ENCODE results near the gene TNS3.
"Not testable (repeated sequence)": the region's sequence is repeated elsewhere in the genome, so short reads cannot be mapped to it uniquely, and the experiment has no call there.

Gene TNS3

DNA sequence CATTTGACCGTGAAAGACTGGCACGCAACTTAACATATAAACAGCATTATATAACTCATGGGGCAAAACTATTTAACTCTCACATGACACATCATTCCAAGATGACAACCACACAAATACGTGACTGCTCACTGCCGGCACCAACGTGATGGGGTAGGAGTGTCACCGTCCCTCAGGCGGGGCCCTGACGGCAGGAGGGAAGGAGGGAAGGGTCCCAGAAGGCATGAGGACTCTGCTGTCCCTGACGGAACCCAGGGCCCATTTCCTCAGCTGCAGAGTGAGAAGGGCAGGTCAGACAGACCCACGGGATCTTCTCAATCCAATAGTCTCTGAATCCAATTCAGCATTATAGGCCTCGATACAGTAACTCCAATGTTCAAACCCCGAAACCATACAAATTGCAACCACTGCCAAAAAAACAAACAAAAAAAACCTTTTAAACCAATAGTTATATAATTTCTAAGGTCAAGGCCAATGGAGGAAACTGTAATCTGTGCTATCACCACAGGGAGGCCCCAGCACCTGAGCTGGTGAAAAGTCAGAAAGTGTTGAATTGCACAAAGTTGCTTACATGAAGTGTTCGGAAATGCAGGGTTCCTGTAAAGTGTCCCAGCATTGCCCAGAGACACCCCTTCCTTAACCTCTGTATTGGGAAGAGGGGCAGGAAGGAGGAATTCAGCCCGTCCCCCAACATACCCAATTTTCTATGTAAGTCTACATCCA lies 137.4 kb downstream of the TNS3 start:
- DNase-seq, result no peak

DNA sequence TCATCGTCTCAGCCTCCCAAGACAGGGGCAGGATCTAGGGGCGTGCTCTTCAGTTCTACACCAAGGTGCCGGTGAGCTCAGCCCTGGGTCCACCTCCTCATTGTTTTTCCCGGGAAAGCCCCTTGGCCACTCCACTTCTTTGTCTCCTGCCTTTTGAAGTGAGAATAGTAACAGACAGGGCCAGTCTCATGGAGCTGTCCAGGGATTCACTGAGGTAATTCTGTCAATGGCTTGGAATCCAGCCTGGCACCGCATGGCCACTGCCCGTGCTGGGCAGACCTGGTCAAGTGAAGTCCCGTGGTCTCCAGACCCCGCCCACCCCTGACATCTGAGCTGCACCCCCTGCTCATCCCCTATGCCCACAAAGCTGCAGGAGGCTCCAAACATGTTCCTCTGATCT lies 138.9 kb downstream of the TNS3 start:
- no peak for DNase-seq

DNA sequence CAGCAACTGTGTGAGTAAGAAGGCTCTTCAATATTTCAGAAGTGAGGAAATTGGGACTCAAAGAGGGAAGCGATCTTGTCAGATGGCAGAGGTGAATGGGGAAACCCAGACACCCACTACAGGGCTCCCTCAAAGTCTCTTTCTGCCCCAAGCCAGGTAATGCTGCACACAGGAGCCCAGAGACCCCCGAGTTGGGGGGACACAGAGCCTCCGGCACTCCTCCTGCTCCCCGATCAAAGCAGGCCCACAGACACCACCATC lies 139.4 kb downstream of the TNS3 start:
- DNase-seq, result no peak

DNA sequence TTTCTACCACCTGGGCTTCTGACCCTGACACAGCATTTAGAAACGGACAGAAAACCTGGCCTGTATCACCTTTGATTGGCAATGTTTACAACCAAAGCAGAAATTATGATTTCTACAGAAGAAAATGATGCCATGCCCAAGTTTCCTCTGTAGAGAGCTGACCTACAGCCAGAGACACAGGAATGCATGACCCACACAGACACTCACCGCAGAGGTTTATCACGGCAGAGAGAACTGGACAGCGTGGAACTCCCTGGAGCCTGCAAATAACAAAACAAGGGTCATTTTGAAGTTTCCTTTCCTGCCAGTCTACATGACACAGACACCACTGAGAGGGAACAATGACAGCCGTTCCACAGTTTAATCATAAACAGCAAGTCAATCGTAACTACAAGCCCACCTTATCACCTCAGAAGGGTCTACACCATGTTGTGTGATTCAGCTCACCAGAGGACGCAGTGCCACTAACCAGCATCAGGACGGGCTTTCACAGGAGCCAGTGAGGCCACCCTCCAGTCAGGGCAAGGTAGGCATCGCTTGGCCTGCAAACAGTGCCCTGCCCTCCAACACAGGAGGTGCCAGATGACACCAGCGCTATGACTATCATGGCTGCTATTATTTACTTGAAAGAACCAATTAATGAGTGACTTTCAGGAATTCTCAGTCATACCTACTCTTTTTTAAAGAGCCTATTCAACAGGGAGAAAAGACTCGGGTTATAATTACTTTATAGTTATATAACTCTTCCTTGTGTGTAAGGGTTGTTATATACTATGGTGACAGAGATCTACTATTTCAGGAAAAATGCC lies 139.9 kb downstream of the TNS3 start:
- no peak for DNase-seq

DNA sequence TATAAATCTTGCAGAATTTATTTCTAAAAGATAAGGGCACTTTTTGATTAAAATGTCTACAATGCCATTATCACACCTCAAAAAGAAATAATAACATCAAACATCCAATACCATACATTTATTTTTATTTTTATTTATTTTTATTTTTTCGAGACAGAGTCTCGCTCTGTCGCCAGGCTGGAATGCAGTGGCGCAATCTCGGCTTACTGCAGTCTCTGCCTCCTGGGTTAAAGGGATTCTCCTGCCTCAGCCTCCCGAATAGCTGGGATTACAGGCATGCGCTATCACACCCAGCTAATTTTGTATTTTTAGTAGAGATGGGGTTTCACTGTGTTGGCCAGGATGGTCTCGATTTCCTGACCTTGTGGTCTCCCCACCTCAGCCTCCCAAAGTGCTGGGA lies 140.9 kb downstream of the TNS3 start:
- not testable (repeated sequence) for DNase-seq

DNA sequence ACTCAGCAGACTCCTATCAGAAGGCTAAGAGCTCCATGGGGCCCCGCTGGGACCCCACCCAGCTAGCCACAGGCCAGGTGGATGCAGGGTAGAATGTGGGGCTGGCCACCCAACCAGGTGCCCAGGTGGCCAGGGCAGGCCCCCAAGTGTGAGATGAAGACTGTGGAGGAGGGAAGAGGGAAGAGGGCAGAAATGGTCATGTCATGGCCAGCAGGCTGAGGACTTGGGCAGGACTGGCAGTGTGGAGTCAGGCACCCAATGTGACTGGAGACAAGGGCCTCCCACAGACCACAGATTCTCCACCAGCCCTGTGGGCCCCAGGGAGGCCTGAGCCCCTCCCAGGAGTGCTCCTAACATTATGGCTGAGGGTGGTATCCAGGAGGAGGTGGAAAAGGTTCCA lies 141.6 kb downstream of the TNS3 start:
- no peak for DNase-seq

DNA sequence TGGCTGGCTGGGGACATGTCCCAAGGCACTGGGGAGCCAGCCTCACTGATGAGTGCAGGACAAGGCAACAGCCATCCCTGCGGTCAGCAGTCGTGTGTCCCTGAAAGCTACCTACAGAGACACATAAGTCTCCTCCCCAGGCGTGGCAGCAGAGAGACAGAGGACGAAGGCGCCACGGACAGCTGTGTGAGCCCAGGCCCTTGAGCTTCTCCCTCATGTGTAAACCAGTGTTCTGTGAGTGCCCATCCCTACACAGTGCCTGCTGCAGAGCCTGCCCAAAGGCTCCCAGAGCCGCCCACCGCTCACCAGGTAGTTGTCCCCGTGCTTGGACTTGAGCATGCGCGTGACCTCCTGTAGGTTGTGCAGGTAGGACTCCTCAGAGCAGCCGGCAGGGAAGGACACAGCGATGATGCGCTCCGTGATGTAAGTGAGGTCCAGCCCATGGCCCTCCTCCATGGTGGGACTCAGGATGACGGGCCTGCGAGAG lies 142.7 kb downstream of the TNS3 start:
- DNase-seq, result no peak

DNA sequence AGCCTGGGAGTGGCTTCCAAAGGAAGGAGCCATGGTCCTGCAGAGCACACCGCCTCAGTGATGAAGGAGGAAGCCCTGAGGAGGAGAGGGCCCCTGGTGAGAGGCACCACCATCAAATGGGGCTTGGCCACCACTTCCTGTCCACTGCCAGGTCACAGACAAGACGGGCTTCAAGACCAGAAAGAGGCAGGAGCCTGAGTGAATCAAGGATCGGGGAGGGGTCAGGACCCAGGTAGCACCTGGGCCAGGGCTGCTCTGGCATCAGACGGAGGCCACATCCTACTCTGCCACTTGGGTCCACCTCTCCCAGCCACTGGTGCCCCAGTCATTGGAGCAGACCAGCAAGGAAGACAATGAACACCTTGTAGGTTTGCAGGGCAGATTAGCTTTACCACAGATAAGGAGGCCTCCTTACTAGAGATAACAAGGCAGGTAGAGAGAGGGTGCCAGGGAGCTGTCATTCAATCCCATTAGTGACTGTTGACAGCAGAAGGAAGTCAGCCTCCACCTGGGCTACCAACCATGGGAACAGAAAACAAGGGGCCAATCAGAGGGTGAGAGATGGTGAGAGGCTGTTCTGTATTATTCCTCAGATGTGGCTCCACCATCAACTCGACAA lies 143.4 kb downstream of the TNS3 start:
- no peak for DNase-seq

DNA sequence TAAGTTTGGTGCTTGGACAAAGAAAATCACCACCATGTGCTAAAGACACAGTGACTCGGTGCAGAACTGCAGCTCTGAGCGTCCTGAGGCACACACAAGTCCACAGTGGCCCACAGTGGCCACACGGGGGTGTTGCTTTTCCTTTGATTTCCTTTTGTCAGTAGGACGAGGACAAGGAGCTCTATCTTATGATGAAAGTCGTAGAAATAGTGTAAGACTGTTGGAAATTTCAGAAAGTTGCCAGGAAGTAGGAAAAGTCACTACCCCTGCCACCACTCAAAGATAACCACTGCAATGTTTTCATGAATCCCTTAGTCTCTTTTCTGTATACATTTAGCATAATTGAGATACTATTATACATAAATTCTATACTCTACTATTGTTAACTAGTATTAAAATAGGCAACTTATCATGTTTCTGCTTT lies 146.0 kb downstream of the TNS3 start:
- no peak for DNase-seq

DNA sequence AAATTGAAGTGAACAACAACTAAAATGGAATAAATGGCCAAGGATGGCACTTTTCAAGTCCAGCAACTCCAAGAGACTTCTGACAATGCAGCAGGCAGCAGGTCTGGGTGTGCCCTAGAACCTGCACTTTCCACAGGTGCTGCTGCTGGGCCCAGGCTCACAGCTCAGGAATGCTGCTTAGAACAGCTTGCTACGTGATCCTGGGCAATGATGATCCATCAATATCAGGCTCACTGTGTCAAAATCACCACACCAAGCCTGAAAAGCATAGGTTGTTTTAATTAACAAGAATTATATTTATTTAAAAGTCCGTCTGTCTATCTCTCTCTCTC lies 148.4 kb downstream of the TNS3 start:
- no peak for DNase-seq

DNA sequence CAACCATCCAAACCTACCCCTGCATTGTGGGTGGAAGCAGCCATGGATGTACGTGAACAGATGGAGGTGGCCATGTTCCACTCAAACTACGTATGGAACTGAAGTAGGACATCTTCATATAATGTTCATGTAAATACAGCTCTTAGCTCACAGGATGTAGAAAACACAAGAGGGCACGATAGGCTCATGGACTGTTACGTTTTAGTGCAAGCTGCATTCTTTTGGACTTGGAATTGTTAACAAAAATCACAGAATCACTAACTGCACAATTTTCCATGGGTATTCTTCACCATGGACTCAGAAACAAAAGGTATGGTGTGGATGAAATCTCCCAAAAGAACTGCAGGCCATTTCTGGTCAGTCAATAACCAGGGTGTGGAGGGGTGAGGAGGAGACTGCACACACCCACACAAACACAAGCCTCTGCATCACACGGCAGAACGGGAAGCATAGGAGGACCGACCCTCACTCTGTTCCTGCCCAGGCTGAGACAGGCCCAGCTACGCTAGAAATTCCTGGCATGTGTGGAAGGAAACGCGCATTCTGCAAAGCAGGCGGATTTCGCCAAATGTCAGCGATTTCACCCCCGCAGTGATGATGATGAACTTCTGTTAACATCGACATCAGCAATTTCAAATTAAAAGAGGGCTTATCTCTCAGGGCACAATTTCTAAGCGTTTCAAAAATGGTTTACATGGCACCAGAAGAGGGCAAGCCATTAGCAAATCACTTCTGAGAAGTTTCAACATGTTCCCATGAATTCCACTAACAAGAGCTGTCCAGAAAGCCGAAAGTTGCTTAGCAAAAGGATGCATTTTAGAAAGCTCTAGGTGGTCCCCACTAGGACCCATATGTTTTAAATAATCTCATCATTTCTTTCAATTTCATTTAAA lies 149.0 kb downstream of the TNS3 start:
- DNase-seq, result no peak

DNA sequence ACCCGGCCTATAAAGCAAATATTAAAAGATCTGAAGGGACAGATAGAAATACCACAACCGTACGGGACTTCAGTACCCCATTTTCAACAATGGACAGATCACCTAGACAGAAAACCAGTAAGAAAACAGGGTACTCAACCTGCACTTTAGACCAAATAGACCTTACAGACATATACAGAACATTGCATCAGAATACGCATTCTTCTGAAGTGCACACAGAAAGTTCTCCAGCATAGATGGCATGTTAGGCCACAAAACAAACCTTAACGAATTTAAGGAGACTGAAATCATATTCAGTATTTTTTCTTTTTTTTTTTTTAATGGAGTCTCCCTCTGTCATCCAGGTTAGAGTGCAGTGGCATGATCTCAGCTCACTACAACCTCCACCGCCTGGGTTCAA lies 151.5 kb downstream of the TNS3 start:
- DNase-seq, result no peak

DNA sequence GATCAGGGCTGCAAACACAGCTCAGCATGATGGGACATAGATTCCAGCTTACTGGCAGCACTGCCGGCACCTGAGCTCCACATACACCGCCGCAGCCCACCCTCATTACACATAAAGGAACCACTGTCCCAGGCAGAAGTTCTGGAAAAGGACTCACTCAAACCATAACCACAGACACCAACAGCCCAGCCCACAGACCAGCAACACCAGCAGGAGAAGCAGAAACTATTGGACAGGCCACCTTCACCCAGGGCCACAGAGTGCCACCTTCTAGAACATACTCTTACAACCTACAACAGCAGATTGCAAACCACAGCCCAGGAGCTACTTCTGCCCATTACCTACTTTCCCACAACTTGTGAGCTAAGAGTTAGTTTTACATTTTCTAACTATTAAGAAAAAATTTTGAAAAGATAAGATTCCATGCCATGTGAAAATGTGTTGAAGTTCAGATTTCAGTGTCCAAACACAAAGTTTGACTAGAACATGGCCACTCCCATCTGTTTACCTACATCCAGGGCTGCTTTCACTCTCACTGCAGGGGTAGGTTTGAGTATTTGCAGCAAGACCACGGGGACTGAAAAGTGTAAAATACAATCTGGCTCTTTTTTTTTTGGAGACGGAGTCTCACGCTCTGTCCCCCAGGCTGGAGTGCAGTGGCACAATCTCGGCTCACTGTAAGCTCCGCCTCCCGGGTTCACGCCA lies 153.0 kb downstream of the TNS3 start:
- no peak for DNase-seq

DNA sequence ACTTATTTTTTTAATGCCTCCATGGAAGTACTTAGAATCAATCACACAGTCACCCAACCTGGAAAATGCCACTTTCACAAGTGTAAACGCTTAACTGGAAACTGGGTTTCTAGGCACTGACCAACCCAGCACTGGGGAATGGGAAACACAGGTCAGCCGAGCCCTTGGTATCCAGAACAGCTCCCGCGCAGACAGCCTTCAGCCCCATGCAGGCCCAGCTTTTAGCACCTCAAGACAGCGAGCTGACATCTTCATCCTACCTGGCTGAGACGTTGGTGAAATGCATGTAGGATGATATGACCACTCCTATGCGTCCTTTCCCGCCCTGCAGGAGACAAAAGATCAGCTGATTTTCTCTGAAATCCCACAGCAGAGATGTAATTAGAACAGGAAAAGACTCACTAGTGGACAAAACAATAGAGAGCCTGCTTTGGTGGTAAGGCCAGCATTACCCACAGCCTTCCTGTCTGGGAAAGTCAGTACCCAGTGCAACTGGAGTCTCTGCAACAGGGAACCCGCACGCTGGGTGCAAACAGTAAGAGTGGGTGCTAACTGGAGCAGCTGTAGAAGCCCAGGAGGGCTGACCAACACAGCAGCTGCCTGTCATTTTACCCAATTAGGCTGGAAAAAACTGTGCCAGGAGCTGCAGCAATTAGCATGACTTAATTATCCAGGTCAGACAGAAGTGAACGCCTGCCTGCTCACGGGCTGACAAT lies 153.7 kb downstream of the TNS3 start:
- DNase-seq, result no peak

DNA sequence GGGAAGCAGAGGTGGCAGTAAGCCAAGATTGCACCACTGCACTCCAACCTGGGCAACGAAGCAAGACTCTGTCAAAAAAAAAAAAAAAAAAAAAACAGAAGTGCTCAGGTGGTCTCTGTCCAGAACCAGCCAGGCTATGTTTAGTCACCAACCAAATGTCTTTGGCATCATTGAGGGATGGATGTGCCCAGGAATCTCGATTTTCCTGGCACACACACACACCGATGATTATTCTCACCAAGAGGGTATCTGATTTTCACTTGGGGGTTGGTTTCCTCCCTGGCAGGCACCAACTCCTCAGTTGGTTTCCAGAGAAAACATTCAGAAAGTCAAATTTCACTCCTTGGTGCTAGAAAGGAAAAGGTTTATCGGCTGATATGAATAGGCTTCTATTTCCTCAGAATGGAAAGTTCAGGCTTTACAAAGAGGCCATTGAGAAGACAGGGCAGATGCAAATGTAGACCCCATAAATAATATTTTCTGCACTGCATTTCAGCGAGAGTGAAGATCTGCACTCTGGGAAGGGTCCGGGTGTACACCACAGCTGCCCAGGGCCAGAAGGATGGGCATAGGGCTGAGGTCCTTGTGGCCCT lies 154.8 kb downstream of the TNS3 start:
- no peak for DNase-seq

DNA sequence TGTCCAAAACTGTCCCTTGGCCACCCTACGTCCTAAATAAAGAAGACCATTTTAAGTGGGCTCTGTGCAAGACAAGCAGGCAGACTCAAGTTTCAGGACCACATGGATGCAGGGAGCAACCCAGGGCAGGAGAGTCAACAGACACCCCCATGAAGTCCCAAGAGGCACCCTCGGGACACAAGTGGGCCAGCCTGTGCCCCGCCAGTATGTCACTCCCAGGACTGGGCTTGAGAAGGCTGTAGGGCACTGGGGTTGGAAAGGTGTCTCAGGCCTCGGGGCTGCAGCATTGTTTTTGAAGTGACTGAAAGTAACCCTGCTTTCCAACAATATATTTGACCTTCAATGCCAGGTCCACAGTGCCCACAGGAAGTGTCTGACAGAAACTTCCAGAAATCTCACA lies 157.4 kb downstream of the TNS3 start:
- no peak for DNase-seq

DNA sequence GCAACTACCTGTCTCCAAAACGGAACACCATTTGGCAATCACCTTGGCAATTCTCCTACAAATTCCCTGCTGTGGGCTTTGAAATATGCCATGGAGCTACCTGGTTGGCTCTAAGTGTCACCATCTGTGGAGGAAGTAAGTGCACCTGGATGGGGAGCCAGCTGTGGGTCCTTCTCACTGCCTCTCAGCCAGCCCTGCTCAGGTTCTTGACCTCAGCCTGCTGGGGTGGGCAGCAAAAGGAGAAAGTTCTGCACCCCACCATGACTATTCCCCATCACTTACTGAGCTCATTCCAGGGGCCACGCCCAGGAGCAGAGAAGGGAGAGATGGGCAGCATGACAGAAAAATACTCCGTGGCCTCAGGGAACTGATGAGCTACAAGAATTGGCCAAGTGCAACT lies 158.7 kb downstream of the TNS3 start:
- no peak for DNase-seq

DNA sequence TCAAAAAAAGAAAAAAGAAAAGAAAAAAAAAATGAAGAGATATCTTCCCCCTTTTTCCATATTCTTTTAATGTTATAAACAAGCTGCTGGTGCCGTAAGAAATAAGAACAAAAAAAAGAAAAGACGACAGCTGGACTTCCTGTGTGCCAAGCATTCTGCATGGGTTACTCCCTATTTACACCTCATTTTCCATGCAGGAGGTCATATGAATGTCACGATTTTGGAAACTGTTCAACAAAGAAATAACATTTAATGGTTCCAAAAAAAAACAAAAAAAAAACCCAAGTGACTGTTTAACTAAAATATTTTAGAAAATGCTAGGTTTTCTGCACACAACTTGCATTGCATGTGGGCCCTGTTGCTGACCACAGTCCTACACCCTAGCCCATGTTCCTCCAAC lies 159.3 kb downstream of the TNS3 start:
- DNase-seq, result no peak

DNA sequence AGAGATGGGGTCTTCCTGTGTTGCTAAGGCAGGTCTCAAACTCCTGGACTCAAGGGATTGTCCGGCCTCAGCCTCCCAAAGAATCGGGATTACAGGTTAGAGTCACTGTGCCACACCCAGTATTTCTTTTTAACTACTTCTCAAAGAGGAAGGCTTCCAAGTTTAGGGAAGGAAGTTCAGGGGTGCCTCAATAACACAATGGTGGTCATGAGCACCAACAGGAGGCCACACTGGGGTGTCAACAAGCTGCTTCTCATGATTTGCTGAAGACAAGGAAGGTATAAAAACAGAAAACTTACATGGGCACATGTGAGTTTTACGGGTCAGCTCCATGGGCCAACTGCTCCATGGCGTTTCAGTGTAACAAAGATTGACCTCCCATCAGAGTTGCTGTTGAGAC lies 160.5 kb downstream of the TNS3 start:
- DNase-seq, result no peak

DNA sequence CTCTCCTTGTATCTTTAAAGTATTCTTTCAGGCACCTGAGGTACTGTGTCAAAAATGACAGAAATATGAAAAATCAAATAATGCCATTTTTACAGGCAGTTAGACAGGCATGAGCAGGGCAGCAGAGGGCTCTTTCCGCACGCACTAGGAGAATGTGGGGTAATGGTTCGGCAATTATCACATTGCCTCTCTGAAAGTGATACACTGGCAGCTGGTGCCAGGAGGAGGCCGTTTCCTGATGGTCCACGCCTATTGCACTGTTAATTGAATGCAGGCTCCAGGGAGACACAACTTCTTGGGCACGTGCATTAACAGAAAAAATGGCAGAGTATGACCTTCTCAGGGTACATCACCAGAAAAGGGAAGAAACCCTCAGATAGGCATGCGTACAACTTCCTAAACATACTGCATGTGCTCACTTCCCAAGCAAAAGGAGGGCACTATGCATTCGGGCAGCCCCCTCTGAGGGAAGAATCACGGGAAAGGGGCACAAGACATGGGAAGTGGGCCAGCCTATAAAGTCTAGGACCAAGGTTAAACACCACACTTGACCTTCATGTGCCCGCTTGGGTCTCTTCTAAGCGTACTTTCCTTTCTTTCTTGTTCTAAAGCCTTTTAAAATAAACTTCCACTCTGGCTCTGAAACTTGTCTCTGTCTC lies 161.7 kb downstream of the TNS3 start:
- DNase-seq, result no peak

DNA sequence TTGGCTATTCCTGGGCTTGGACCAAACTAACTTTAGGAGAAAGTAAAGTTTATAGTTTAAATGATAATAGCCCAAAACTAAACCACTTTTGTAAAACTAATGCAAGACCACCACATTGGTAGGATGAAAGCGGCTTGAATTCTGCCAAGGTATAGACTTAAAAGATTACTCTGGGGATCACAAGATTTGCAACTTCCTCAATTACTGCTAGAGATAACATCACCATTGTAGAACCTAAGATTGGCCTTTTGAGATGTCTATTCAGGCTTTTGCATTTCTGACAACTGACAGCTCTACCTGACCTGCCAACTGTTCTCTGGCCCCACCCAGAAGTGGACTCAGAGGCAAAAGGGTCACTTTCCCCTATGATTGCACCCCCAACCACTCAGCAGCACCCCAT lies 162.4 kb downstream of the TNS3 start:
- DNase-seq, result no peak
